ENCODE results near the gene LCE3D.

DNA sequence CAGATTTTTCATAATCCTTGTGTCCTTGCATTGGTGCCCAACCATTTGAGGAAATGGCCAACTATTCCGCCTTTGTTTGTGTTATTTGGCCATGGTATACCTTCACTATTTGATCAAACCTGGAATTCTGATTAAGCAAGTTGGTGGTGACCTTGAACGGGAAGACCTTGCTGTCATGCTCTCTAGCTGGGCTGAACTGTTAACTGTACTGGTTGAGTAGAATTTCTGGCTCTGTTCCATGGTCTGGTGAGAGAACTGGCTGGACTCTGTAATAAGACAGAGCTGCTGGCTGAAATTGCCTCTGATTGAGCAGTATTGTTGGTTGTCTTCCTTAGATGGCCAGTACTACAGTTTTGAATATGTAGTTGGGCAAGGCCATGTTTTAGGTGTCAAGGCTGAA is 16.7 kb upstream of the LCE3D start:
- TF ChIP-seq, protein P1, sequence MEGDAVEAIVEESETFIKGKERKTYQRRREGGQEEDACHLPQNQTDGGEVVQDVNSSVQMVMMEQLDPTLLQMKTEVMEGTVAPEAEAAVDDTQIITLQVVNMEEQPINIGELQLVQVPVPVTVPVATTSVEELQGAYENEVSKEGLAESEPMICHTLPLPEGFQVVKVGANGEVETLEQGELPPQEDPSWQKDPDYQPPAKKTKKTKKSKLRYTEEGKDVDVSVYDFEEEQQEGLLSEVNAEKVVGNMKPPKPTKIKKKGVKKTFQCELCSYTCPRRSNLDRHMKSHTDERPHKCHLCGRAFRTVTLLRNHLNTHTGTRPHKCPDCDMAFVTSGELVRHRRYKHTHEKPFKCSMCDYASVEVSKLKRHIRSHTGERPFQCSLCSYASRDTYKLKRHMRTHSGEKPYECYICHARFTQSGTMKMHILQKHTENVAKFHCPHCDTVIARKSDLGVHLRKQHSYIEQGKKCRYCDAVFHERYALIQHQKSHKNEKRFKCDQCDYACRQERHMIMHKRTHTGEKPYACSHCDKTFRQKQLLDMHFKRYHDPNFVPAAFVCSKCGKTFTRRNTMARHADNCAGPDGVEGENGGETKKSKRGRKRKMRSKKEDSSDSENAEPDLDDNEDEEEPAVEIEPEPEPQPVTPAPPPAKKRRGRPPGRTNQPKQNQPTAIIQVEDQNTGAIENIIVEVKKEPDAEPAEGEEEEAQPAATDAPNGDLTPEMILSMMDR (optimal IDR thresholded peaks at IDR 0.05 in 1 of 3, IDR thresholded peaks at IDR 0.05 in 1 of 3, conservative IDR thresholded peaks at IDR 0.05 in 1 of 3; ENCODE audit: extremely low read depth in 1 of 3, insufficient read depth in 2 of 3, low read length in 3 of 3): no peak
- TF ChIP-seq EZH2 (IDR thresholded peaks at IDR 0.05; ENCODE audit: low read length): no peak

Data from keratinocyte (primary cell).